Brain microvascular endothelial cell (primary cell): ENCODE data around the gene ISCA2.

Experiments
- DNase-seq: peaks from one replicate; pipeline ENCODE4 v3.0.0-alpha.2; 2020
- H3K27ac ChIP-seq: fragments of 250-450 bp; sonication (Bioruptor Pico); 2 replicates; pipeline ENCODE4 v1.5.1; 2020; ENCODE audit warnings: mild to moderate bottlenecking, moderate library complexity
- H3K27me3 ChIP-seq: fragments of 250-450 bp; sonication (Bioruptor Pico); replicated peaks from 2 replicates; pipeline ENCODE4 v1.5.1; 2020; ENCODE audit warnings: mild to moderate bottlenecking
- H3K36me3 ChIP-seq: fragments of 250-450 bp; sonication (Bioruptor Pico); replicated peaks from 2 replicates; pipeline ENCODE4 v1.5.1; 2020; ENCODE audit warnings: mild to moderate bottlenecking
- H3K4me3 ChIP-seq: 2 replicates; pipeline ENCODE4 v1.5.1; 2011; ENCODE audit warnings: low read depth, mild to moderate bottlenecking, control low read depth, low read length, moderate library complexity
- CTCF ChIP-seq: IDR thresholded peaks from 2 replicates; pipeline ENCODE4 v1.5.1; 2011; ENCODE audit warnings: low read depth, mild to moderate bottlenecking, moderate library complexity, low read length, control low read depth, inconsistent platforms; ENCODE audit errors: missing control alignments
- in situ Hi-C: cut with HindIII; loops from 2 replicates; pipeline ENCODE4 v1.10.0; 2017; ENCODE audit warnings: low sequenced_read_pairs, low pct_ligation_motif_present

Gene ISCA2

DNA sequence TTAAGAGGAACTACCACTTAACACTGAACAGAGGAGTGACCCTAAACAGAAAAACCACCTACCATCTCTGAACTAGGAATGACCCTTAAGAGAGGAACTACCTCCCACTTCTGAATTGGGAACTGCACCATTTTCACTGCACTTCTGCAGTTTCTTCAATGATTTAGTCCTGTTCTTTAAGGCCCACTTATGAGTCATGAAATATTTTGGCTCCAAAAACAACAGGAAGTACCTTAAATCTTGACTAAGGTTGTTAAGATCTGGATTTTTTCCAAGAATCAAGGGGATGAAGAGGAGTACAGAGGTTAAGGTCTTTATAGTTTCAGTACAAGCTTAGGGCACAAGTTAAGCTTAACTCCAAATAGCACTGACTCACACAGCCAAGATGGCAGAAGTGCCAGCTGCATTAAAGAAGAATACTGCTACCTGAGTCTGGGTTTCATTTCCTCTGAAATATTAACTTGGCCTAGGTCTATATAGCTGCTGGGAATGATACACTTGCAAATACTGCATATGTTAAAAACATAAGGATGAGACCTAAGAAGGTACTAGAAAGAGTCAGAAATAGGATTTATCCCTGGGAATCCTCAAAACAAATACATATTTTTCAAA, 4.7 kb upstream of the ISCA2 start:
- Histone ChIP-seq H3K4me3 (no peak overlapping the region), H3K27me3 (no peaks in the 10 kb centered on the region), H3K36me3 (peaks cover 11% of the 10 kb centered on the region), H3K27ac (no peak overlapping the region)
- no peak for DNase-seq
- no peak for TF ChIP-seq CTCF
- in situ Hi-C loops = no loop called here

DNA sequence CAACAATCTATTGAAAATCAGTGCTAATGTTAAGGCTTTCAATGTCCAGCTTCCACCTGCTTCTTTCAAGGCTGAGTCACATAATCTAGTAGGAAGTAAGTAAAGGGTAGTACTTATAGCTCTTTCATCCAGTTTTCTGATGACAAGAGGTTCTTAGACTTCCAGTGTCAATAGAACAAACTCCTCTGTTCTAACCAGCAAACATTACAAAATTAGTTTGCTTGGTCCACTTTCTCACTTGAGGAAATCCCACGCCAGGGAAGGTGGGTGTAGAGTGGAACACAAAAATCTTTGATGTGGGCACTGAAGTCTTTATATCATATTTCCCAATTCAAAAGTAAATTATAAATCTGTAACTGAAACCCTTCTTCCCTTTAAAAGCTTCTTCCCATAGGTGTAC, 3.1 kb upstream of the ISCA2 start:
- in situ Hi-C loops = no loop called here
- H3K27ac ChIP-seq = no peak overlapping the region
- H3K4me3 ChIP-seq = no peak overlapping the region
- peaks cover 3% of the 10 kb centered on the region for H3K36me3 ChIP-seq
- TF ChIP-seq CTCF = no peak
- DNase-seq = no peak
- H3K27me3 ChIP-seq = no peaks in the 10 kb centered on the region

DNA sequence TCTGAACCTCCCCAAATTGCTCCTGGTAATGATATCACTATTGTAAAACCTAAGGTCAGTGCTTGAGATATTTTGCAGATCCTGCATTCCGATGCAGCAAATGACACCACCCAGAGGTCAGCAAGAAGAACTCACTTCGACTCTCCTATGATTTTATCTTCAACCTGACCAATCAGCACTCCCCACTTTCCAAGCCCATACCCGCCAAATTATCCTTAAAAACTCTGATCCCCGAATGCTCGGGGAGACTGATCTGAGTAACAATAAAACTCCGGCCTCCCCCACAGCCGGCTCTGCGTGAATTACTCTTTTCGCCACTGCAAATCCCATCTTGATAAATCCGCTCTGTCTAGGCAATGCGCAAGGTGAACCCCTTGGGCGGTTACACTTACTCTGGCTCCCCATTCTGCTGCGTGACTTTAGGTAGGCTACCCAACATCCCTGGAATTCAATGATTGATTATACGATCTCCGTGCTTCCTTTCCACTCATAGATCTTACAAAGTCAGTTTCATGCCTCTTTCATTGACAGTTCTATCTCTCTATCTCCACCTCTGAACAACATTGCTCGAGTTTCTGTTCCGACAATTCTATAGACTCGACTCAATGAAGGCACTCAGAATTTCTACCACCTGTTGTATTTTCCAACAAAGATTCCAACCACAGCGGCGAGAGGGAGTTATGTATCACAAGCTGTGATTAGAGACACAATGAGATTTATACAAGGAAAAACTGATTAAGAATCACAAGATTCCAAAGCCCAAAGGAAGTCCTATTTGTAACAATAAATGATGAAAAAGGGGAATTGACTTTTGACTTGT, 1.4 kb upstream of the ISCA2 start:
- in situ Hi-C loops = no loop called here
- peak; percentile 42 for TF ChIP-seq CTCF
- Histone ChIP-seq H3K27me3 (no peaks in the 10 kb centered on the region), H3K36me3 (no peaks in the 10 kb centered on the region), H3K4me3 (peak overlapping the region; percentile 90), H3K27ac (no peak overlapping the region)
- no peak for DNase-seq

DNA sequence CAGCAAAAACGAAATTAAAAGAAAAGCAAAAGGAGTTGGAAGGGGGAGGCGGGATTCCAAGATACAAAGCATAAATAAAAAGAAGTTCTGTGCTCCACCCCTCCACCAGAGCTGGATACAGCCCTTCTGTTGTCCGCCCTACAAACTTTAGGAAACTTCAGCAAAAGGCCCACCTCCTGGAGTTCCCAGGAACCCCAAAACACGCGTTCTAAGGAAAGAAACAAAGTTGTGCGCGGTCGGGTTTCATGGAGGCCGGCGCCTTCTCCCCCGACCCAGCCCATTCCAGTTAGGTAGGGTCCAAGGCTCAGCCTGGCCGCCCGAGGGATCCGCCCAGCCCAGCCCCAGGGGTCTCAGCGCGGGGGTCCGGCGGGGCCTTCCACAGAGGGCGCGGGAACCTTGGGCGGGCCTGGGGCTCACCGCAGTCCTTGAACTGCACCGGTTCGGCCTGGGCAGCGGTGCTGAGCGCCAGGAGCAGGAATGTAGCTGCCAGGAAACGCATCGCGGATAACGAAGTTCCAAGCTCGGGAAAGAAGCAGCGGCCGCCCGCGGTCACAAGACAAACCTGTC, 706 bp upstream of the ISCA2 start, which contains the start of gene NPC2:
Gene NPC2, minus strand, starts transcription at position 530 of the 567 bp plus-strand sequence. Its CDS starts 31 bp downstream, at position 499.
- no peak for DNase-seq
- Histone ChIP-seq H3K27ac (peak within 1 kb of the TSS; percentile 83), H3K36me3 (no peaks in the 10 kb centered on the region), H3K4me3 (peak within 1 kb of the TSS; percentile 98), H3K27me3 (no peaks in the 10 kb centered on the region)
- no peak for TF ChIP-seq CTCF
- in situ Hi-C loops = no loop called here

DNA sequence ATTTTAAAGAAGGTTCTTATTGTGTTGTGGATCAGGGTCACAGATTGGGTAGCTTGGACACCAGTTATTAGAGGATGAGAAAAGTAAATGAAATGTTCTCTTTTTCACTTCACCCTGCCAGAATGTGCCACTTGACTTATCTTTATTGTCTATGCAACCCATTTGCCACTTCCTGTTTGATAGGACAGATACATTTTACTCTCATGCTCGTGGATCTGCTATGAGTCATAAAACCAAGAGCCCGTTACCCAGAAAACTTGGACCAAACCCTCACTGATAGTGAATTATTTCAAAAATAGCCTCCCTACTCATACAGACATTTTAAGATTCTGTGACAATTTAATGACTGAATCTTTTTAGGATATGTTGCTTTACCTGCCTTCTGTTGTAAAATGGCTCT, 1.8 kb downstream of the ISCA2 start:
- H3K27me3 ChIP-seq = no peaks in the 10 kb centered on the region
- DNase-seq = no peak
- TF ChIP-seq CTCF = no peak
- peaks cover 2% of the 10 kb centered on the region for H3K36me3 ChIP-seq
- H3K27ac ChIP-seq = no peak overlapping the region
- in situ Hi-C loops = no loop called here
- H3K4me3 ChIP-seq = no peak overlapping the region
